Adrenal gland (tissue), 12 donors: ENCODE measurements around the gene C6orf89. TPM values are rescaled to one million over a fixed set of nuclear protein-coding genes. Genes with fewer than 3 reads are reported as not detected.

ENCODE experiments used
- DNase-seq, 7 donors: peaks; one replicate each; pipeline ENCODE4 v3.0.0-alpha.2; 2019 to 2020
- H3K27ac ChIP-seq, 5 donors: fragments of 200-600 bp; sonication (generic) in 4 of 5; 1 replicate in 3 of 5; 2 replicates in 2 of 5; pipeline versions ENCODE4 v1.5.1 to v1.8.0; 2016 to 2020; ENCODE audit warnings: mild to moderate bottlenecking in 1 of 5
- H3K27me3 ChIP-seq: fragments of 200-600 bp; 2 replicates; pipeline ENCODE4 v1.8.0; 2021
- H3K36me3 ChIP-seq, 2 donors: fragments of 200-600 bp; replicated peaks in 1 of 2; 1 replicate in 1 of 2; 2 replicates in 1 of 2; pipeline versions ENCODE4 v1.5.1 to v1.8.0; 2018 to 2022
- H3K4me1 ChIP-seq, 2 donors: fragments of 200-600 bp; replicated peaks in 1 of 2; 1 replicate in 1 of 2; 2 replicates in 1 of 2; pipeline versions ENCODE4 v1.5.1 to v1.8.0; 2018 to 2021
- H3K4me3 ChIP-seq, 4 donors: fragments of 200-600 bp; sonication (generic) in 3 of 4; one replicate each; pipeline ENCODE4 v1.5.1; 2016 to 2018
- H3K9me3 ChIP-seq, 3 donors: fragments of 200-600 bp; sonication (generic) in 1 of 3; replicated peaks in 1 of 3; 1 replicate in 2 of 3; 2 replicates in 1 of 3; pipeline versions ENCODE4 v1.5.1 to v1.8.0; 2016 to 2021
- CTCF ChIP-seq, 6 experiments: fragments of 450-650 bp in 4 of 6; fragments of 200-600 bp in 2 of 6; sonication (generic) in 1 of 6; IDR thresholded peaks; 1 replicate in 5 of 6; 2 replicates in 1 of 6; pipeline versions ENCODE4 v1.5.1 to v1.8.0; 2016 to 2021; ENCODE audit warnings: antibody characterized with exemption in 6 of 6, mild to moderate bottlenecking in 2 of 6, moderate library complexity in 1 of 6
- POLR2A ChIP-seq, 2 donors: fragments of 450-650 bp; IDR thresholded peaks; one replicate each; pipeline ENCODE4 v1.6.1; 2017; ENCODE audit warnings: antibody characterized with exemption in 2 of 2, mild to moderate bottlenecking in 2 of 2, moderate library complexity in 1 of 2
- WGBS, 4 donors: extraction: QIAGEN DNeasy Blood & Tissue Kit in 2 of 4; methylation state at CpG; one replicate each; pipeline versions ENCODE4 v1.1.5 to v1.1.7; 2013 to 2017; 5-methylcytosine and 5-hydroxymethylcytosine counted together
- intact Hi-C, 2 donors: fragments of 100-400 bp; cut with DNase I; formaldehyde crosslinking; loops; one replicate each; pipeline versions ENCODE4 v1.14.1 to v1.15.0; 2022 to 2023
- polyA plus RNA-seq, 3 donors: library from polyadenylated mRNA; stranded (reverse); fragments of 200-250 nt in 2 of 3; fragments of 350-450 nt in 1 of 3; fragmentation: Illumina TruSeq in 1 of 3; extraction: RNeasy Lipid Tissue Mini Kit (QIAGEN cat#74804) in 1 of 3; gene quantifications; one replicate each; pipeline ENCODE4 v1.2.3, GENCODE V29; 2013 to 2014
- total RNA-seq, 9 donors: library from RNA; depleted of rRNA in 4 of 9; stranded (reverse); fragments of >200 nt in 4 of 9; fragments of 120-200 nt in 1 of 9; fragmentation: NEBNext Ultra II Directional in 1 of 9; extraction: Animal tissue kit (Norgen Biotek cat#: 25700) in 1 of 9; gene quantifications; one replicate each; pipeline versions ENCODE4 v1.1.0 to v1.2.4, GENCODE V29; 2013 to 2023
- donor health status: healthy with polysubstance abuse.
- donor health status: Bipolar disorder and iron deficiency.
- donor health status: DM: yes; HTN: yes; CAD: no.
- donor health status: DM: no; HTN: no; CAD: no.
- donor health status: DM: no; HTN: no; CAD: no.
- donor health status: DM: yes; HTN: yes; CAD: no.

C6orf89 gene
- total and polyA plus RNA-seq, 12 donors, result 17.5 to 107 (median 75.7) TPM

- DNase-seq, result no peak
- Histone ChIP-seq H3K4me3 (no peak overlapping the region), H3K4me1 (peaks cover 38% of the 10 kb centered on the region in 2 donors), H3K27ac (no peak overlapping the region), H3K9me3 (no peaks in the 10 kb centered on the region), H3K36me3 (peaks cover 0 to 53% of the 10 kb centered on the region in 2 donors), H3K27me3 (no peaks in the 10 kb centered on the region)
- TF ChIP-seq POLR2A (IDR thresholded peaks at IDR 0.05) (no peak), CTCF (IDR thresholded peaks at IDR 0.05) (no peak)
- intact Hi-C loops, result no loop called here
- 88 to 97% (median 94%) methylated on average over 4 of the region's 4 CpGs for whole genome bisulfite sequencing, 4 donors
Observed at GRCh38 chr6:36904114-36904513, 18.4 kb downstream of the C6orf89 start.

GRCh38 chr6:36904851-36905393 lies 19.2 kb downstream of the C6orf89 start:
- WGBS, 4 donors, result 96 to 99% (median 98%) methylated on average over 5 of the region's 5 CpGs
- TF ChIP-seq CTCF (IDR thresholded peaks at IDR 0.05) (no peak), POLR2A (IDR thresholded peaks at IDR 0.05) (no peak)
- H3K27ac ChIP-seq, result no peak overlapping the region
- no peaks in the 10 kb centered on the region for H3K27me3 ChIP-seq
- peaks cover 0 to 48% of the 10 kb centered on the region in 2 donors for H3K36me3 ChIP-seq
- peaks cover 34 to 40% of the 10 kb centered on the region in 2 donors for H3K4me1 ChIP-seq
- DNase-seq, result no peak
- intact Hi-C loops, result no loop called here
- no peaks in the 10 kb centered on the region for H3K9me3 ChIP-seq
- H3K4me3 ChIP-seq, result no peak overlapping the region

- WGBS, 4 donors, result 11 to 18% (median 16%) methylated on average over 2 of the region's 2 CpGs
- H3K4me3 ChIP-seq, result no peak overlapping the region
- H3K36me3 ChIP-seq, result peaks cover 0 to 31% of the 10 kb centered on the region in 2 donors
- peak; percentile 43 to 76 (median 58) for DNase-seq
- peaks cover 34 to 43% of the 10 kb centered on the region in 2 donors for H3K4me1 ChIP-seq
- H3K9me3 ChIP-seq, result no peaks in the 10 kb centered on the region
- intact Hi-C loops, result no loop called here
- TF ChIP-seq POLR2A (IDR thresholded peaks at IDR 0.05) (no peak), CTCF (IDR thresholded peaks at IDR 0.05) (no peak)
- peak overlapping the region; percentile 23 to 74 (median 57) for H3K27ac ChIP-seq
- H3K27me3 ChIP-seq, result no peaks in the 10 kb centered on the region
Observed at GRCh38 chr6:36906539-36907325, 21.0 kb downstream of the C6orf89 start.

- Histone ChIP-seq H3K27ac (peak overlapping the region; percentile 23 to 74 (median 57)), H3K4me3 (no peak overlapping the region), H3K4me1 (peaks cover 34 to 52% of the 10 kb centered on the region in 2 donors), H3K36me3 (peaks cover 0 to 22% of the 10 kb centered on the region in 2 donors), H3K9me3 (no peaks in the 10 kb centered on the region), H3K27me3 (no peaks in the 10 kb centered on the region)
- DNase-seq, result peak; percentile 83 to 91 (median 90)
- WGBS, 4 donors, result 17 to 29% (median 26%) methylated on average over 5 of the region's 5 CpGs
- TF ChIP-seq CTCF (IDR thresholded peaks at IDR 0.05) (no peak), POLR2A (IDR thresholded peaks at IDR 0.05) (peak in 1 of 2 donors; percentile 7)
- intact Hi-C loops, result no loop called here
Observed at GRCh38 chr6:36907781-36908180, 22.0 kb downstream of the C6orf89 start.
